Measurements from ENCODE around the gene HOXD11. TPM values are rescaled to one million over a fixed set of nuclear protein-coding genes. Genes with fewer than 3 reads are reported as not detected.

Gene HOXD11
- total RNA-seq, 2 experiments from 2014 or later, result not detected

DNA sequence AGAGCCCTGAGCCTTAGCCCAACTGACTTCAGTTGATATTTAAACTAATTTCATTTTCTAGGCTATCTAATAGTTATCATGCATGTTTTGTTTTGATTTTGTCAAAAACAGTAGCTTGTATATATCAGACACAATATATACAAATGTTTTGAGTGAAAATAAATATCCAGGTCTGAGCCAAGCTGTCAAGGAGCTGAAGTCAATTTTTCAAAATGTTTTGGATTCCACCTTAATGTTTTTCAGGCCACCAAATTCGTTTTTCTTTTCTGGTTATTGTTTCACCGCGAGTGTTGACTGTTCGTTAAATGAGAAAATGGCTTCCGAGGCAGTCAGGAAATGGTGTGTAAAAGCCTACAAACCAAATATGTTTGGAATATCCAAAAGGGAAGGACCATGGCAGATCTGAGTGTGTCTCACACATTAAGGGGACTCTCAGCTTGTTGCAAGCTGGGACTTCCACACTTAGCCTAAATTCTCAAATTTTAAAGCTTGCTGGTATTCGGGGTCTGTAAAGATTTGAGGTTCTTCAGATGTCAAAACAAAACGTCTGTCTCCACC is 4.7 kb upstream of the HOXD11 start:
- H3K9me3 ChIP-seq (ENCODE audit: low read length), result no peaks in the 10 kb centered on the region
- TF ChIP-seq EZH2phosphoT487 (IDR thresholded peaks at IDR 0.05; ENCODE audit: borderline replicate concordance, low read depth, low read length), result no peak
- TF ChIP-seq, protein P1, sequence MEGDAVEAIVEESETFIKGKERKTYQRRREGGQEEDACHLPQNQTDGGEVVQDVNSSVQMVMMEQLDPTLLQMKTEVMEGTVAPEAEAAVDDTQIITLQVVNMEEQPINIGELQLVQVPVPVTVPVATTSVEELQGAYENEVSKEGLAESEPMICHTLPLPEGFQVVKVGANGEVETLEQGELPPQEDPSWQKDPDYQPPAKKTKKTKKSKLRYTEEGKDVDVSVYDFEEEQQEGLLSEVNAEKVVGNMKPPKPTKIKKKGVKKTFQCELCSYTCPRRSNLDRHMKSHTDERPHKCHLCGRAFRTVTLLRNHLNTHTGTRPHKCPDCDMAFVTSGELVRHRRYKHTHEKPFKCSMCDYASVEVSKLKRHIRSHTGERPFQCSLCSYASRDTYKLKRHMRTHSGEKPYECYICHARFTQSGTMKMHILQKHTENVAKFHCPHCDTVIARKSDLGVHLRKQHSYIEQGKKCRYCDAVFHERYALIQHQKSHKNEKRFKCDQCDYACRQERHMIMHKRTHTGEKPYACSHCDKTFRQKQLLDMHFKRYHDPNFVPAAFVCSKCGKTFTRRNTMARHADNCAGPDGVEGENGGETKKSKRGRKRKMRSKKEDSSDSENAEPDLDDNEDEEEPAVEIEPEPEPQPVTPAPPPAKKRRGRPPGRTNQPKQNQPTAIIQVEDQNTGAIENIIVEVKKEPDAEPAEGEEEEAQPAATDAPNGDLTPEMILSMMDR (conservative IDR thresholded peaks at IDR 0.05; ENCODE audit: low read length), result no peak
- ChIA-PET POLR2A (no interaction called here), CTCF (ENCODE audit: unreplicated experiment) (no interaction called here)
- no peaks in the 10 kb centered on the region for H3K79me2 ChIP-seq (ENCODE audit: insufficient read depth, low read depth, low read length)
- H4K20me1 ChIP-seq (ENCODE audit: insufficient read depth, low read length), result no peaks in the 10 kb centered on the region
- no peak for DNase-seq (ENCODE audit: low spot score)
- peaks cover 2% of the 10 kb centered on the region for H3K4me1 ChIP-seq (ENCODE audit: insufficient read depth, low read length, poor library complexity, severe bottlenecking)
- no peak overlapping the region for H3K27ac ChIP-seq (ENCODE audit: low read depth, low read length, poor library complexity, severe bottlenecking)
- no peaks in the 10 kb centered on the region for H3K36me3 ChIP-seq (ENCODE audit: insufficient read depth, low read length)
- no peak overlapping the region for H2AFZ ChIP-seq (ENCODE audit: low read length)
- no peaks in the 10 kb centered on the region for H3K9me2 ChIP-seq (ENCODE audit: insufficient read depth, low read length)
- intact Hi-C loops (cut with micrococcal nuclease; ENCODE audit: unreplicated experiment), result no loop called here
- no TSS peak for BruUV-seq (replicated peaks)
- H3K4me3 ChIP-seq (ENCODE audit: low read depth, low read length, poor library complexity, severe bottlenecking), result no peak overlapping the region
- H3K4me2 ChIP-seq (ENCODE audit: low read length), result no peak overlapping the region

DNA sequence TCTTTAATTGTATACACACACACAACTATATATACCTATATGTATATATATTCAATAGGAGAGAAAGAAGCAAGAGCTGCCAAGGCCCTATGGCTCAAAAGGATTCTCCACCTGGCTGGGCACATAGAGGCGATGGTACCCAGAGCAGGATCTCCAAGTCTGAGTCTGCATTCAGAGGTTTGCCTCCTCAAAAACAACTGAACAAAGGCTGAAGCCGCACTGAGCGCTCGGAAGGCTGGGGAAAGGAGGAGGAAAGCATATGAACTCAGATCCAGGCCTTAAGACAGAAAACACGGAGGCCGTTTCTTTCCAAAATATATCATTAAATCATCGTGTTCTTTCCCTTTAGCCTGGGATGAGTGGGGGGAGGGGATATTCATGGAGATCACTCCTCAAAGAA is 3.9 kb upstream of the HOXD11 start:
- H3K36me3 ChIP-seq (ENCODE audit: insufficient read depth, low read length), result no peaks in the 10 kb centered on the region
- no peaks in the 10 kb centered on the region for H3K9me2 ChIP-seq (ENCODE audit: insufficient read depth, low read length)
- no peaks in the 10 kb centered on the region for H3K79me2 ChIP-seq (ENCODE audit: insufficient read depth, low read depth, low read length)
- no peaks in the 10 kb centered on the region for H4K20me1 ChIP-seq (ENCODE audit: insufficient read depth, low read length)
- no peaks in the 10 kb centered on the region for H3K9me3 ChIP-seq (ENCODE audit: low read length)
- no peak overlapping the region for H2AFZ ChIP-seq (ENCODE audit: low read length)
- TF ChIP-seq, protein P1 (conservative IDR thresholded peaks at IDR 0.05; ENCODE audit: low read length), result no peak
- TF ChIP-seq EZH2phosphoT487 (IDR thresholded peaks at IDR 0.05; ENCODE audit: borderline replicate concordance, low read depth, low read length), result no peak
- BruUV-seq (replicated peaks), result no TSS peak
- no peaks in the 10 kb centered on the region for H3K4me1 ChIP-seq (ENCODE audit: insufficient read depth, low read length, poor library complexity, severe bottlenecking)
- no peak overlapping the region for H3K4me2 ChIP-seq (ENCODE audit: low read length)
- no peak overlapping the region for H3K4me3 ChIP-seq (ENCODE audit: low read depth, low read length, poor library complexity, severe bottlenecking)
- H3K27ac ChIP-seq (ENCODE audit: low read depth, low read length, poor library complexity, severe bottlenecking), result no peak overlapping the region
- POLR2A ChIA-PET, result no interaction called here
- CTCF ChIA-PET (ENCODE audit: unreplicated experiment), result no interaction called here
- intact Hi-C loops (cut with micrococcal nuclease; ENCODE audit: unreplicated experiment), result no loop called here
- DNase-seq (ENCODE audit: low spot score), result no peak

DNA sequence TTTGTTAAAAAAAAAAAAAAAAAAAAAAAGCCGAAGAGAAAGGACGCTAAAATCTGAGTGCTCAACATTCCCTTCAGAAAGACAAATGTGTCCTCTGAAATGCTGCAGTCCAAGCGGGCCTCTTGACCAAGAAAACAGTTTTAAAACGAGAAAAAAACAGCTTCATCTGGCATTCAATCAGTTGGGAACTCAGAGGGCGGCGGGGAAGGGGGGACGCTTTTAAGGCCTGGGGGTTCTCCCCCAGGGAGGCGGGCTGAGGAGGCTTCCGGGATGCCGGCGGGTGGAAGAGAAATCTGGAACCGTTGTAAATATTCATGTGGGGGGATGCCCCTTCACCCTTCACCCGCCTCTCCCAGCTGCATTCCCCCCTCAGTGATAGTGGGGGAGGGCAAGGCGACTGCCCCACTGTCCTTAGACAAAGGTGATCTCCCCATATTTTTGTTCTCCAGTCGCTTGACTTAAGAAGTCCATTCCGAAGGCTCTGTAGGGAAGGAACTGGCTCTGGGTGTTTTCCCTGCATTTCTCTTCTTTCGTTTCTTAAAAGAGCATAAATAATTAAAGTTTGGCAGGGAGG is 3.3 kb upstream of the HOXD11 start:
- no TSS peak for BruUV-seq (replicated peaks)
- Histone ChIP-seq H3K4me3 (ENCODE audit: low read depth, low read length, poor library complexity, severe bottlenecking) (no peak overlapping the region), H3K4me1 (ENCODE audit: insufficient read depth, low read length, poor library complexity, severe bottlenecking) (no peaks in the 10 kb centered on the region), H3K79me2 (ENCODE audit: insufficient read depth, low read depth, low read length) (no peaks in the 10 kb centered on the region), H4K20me1 (ENCODE audit: insufficient read depth, low read length) (no peaks in the 10 kb centered on the region), H3K9me2 (ENCODE audit: insufficient read depth, low read length) (no peaks in the 10 kb centered on the region), H2AFZ (ENCODE audit: low read length) (no peak overlapping the region), H3K27ac (ENCODE audit: low read depth, low read length, poor library complexity, severe bottlenecking) (no peak overlapping the region), H3K4me2 (ENCODE audit: low read length) (no peak overlapping the region), H3K36me3 (ENCODE audit: insufficient read depth, low read length) (no peaks in the 10 kb centered on the region), H3K9me3 (ENCODE audit: low read length) (no peaks in the 10 kb centered on the region)
- POLR2A ChIA-PET, result interaction anchor here (0.7 kb wide), 1 partner anchor 208 kb away, joined by 4 read pairs; no protein-coding TSS in a partner anchor
- intact Hi-C loops (cut with micrococcal nuclease; ENCODE audit: unreplicated experiment), result no loop called here
- CTCF ChIA-PET (ENCODE audit: unreplicated experiment), result no interaction called here
- TF ChIP-seq, protein P1 (conservative IDR thresholded peaks at IDR 0.05; ENCODE audit: low read length), result no peak
- no peak for TF ChIP-seq EZH2phosphoT487 (IDR thresholded peaks at IDR 0.05; ENCODE audit: borderline replicate concordance, low read depth, low read length)
- DNase-seq (ENCODE audit: low spot score), result no peak
